CD4-positive, alpha-beta T cell treated with Interleukin-15 for 1 hour (primary cell): ENCODE measurements around the gene FHIP1B.

Source experiments
- DNase-seq: peaks from one replicate; pipeline ENCODE4 v3.0.0-alpha.2; 2020

Gene FHIP1B

DNA sequence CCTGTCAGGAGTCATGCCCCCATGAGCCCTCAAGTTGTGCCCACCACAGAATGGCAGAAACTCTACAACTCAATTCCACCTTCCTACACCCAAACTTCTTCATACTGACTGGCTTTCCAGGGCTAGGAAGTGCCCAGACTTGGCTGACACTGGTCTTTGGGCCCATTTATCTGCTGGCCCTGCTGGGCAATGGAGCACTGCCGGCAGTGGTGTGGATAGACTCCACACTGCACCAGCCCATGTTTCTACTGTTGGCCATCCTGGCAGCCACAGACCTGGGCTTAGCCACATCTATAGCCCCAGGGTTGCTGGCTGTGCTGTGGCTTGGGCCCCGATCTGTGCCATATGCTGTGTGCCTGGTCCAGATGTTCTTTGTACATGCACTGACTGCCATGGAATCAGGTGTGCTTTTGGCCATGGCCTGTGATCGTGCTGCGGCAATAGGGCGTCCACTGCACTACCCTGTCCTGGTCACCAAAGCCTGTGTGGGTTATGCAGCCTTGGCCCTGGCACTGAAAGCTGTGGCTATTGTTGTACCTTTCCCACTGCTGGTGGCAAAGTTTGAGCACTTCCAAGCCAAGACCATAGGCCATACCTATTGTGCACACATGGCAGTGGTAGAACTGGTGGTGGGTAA is 35.1 kb downstream of the FHIP1B start, which contains the start of gene OR52W1:
TSS of gene OR52W1 (plus strand) at position 51 of the 637 bp plus-strand sequence. CDS start at position 51, 0 bp downstream.
- no peak for DNase-seq

DNA sequence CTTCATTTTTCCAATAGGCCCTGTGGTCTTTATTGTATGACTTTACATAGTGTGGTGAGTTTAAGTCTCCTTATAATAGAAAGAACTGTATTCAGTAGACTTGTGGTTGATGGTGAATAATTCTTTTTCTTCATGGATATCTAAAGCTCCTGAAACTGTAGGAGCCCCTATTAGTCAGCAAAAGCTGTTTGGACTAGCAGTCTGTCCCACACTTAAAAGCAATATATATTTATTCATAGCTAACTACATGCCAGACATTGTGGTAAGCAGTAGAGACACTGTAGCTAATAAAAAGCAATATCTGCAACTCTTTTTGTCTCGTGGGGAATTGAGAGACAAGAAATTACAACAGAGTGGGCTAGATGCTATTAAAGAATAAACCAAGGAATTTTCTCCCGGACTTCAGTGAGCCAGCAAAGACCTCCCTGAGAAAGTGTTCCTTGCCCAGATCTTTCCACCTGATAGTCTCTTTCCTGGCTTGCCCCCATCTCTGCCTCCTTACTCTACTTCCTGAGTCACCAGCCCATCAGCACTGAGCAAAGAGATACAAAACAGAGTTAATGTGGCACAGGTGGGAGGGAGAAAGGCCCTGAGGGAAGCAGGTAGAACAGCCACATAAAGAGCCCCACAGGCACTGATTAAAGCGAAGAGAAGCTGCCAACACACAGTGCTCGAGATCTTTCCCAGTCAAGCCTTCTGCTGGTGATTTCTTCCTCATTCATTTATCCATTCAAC is 36.8 kb downstream of the FHIP1B start:
- DNase-seq = no peak

DNA sequence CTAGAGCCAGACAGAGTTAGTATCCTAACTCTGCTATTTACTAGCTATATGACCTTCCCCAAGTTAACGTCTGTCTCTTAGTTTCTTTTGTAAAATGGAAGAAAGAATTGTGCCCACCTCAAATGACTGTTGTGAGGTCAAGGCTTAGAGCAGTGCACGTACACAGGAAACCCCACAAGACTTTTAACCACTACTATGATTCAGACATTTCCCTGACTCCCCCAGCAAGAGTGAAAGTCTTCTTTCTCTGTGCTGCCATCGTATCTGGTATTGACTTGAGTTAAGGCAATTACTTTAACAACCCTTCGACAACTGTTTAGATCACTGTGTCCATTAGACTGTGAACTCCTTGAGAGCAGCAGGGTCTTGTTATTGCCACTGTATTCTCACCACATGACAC is 38.0 kb downstream of the FHIP1B start:
- no peak for DNase-seq

DNA sequence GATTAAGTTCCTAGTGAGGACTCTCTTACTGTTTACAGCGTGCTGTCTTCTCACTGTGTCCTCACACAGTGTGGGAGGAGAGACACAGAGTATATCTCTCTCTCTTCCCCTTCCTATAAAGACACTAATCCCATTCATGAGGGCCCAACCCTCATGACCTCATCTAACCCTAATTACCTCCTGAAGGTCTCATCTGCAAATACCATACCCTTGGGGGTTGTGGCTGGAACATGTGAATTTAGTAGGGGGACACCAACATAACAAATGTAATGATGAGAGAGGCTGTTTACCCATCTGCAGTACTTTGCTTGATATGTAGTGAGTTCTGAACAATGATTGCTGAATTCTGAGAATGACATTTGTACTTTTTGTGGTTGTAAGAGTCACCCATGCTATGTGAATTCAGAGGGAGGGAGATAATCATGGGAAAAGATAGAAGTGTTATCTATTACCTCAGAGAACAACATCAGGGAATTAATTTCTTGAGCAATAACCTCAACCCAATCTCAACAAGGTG is 40.3 kb downstream of the FHIP1B start:
- DNase-seq = no peak

DNA sequence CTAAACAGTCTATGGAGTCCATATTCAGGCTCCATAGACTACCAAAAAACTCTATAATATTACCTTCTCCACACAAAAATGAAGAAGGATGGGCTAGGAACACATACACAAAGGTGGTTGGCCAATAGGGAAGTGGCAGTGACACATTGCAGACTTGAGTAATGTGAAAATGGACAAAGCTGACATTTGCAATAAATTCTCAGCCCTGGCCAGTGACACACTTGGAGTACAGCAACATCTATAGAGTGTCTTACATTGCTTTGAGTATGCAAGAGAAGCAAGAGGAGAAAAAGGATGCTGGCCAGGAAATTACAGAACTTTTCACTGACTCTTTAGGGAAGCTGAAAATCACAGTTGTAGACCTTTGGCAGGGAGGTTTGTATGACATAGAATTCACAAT is 42.7 kb downstream of the FHIP1B start:
- peak; percentile 45 for DNase-seq

DNA sequence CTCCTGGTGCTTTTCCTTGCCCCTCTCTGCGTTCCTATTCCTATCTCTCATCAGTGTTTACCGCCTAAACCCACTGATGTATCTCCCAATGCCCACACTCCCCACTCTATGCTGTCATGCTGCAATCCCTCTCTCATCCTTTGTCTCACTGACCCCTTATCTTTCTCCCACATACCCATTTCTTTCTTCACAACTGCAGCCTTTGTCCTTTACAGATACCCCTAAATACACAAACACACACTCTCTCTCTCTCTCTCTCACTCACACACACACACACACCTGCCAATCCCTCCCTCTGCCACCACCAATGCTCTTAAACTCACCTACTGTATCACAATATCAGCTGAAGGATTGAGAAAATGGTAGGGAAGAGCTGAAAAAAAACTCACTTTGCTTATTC is 59.0 kb downstream of the FHIP1B start:
- no peak for DNase-seq

DNA sequence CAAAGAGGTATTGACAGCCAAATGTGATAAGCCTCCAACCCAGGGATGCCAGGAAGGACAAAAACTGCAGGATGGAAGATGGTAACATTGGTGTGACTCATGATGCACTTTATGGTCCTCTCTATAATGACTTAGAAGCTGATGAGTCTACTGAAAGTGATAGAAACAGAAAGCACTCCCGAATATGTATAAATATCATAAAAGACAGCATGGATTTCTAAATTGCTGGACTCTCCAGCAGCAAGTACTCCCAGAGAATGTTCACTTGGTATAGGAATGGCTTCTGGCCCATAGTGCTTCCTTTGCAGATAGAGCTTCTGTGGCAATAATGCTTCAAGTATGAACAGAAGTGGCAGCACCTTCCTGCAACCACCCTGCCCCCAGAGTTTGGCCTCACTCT is 64.2 kb downstream of the FHIP1B start, which contains the start of gene OR52B2:
TSS of gene OR52B2 (minus strand) at position 101 of the 400 bp plus-strand sequence. CDS start at position 101, 0 bp downstream.
- no peak for DNase-seq
